KMS-11 (cell line): ENCODE data around the gene EPS15.

Source experiments
- H2AFZ ChIP-seq: fragments of 200-600 bp; sonication (generic); 2 replicates; pipeline ENCODE4 v1.6.1; 2016; ENCODE audit warnings: antibody characterized with exemption, mixed run types, low read depth
- H3K27ac ChIP-seq: fragments of 200-600 bp; sonication (generic); 2 replicates; pipeline ENCODE4 v1.6.1; 2016; ENCODE audit warnings: mild to moderate bottlenecking, mixed run types
- H3K27me3 ChIP-seq: fragments of 200-600 bp; sonication (generic); 2 replicates; pipeline ENCODE4 v1.6.1; 2017; ENCODE audit warnings: mild to moderate bottlenecking, low read depth, mixed run types, moderate library complexity; ENCODE audit not compliant: insufficient read depth
- H3K36me3 ChIP-seq: fragments of 200-600 bp; sonication (generic); 2 replicates; pipeline ENCODE4 v1.6.1; 2017; ENCODE audit warnings: mild to moderate bottlenecking, mixed run types; ENCODE audit not compliant: insufficient read depth
- H3K4me1 ChIP-seq: fragments of 200-600 bp; sonication (generic); 2 replicates; pipeline ENCODE4 v1.6.1; 2016; ENCODE audit warnings: mild to moderate bottlenecking, low read depth, mixed run types; ENCODE audit not compliant: poor library complexity, severe bottlenecking
- H3K4me2 ChIP-seq: fragments of 200-600 bp; sonication (generic); 2 replicates; pipeline ENCODE4 v1.7.0; 2016; ENCODE audit warnings: mild to moderate bottlenecking, mixed run types
- H3K4me3 ChIP-seq: fragments of 200-600 bp; sonication (generic); IDR thresholded peaks from 2 replicates; pipeline ENCODE4 v1.6.1; 2017; ENCODE audit warnings: low read depth, low read length, mixed read lengths; ENCODE audit not compliant: insufficient read depth
- H3K79me2 ChIP-seq: fragments of 200-600 bp; sonication (generic); 2 replicates; pipeline ENCODE4 v1.6.1; 2016; ENCODE audit warnings: low read depth, mixed run types; ENCODE audit not compliant: insufficient read depth
- H3K9ac ChIP-seq: fragments of 200-600 bp; sonication (generic); 2 replicates; pipeline ENCODE4 v1.6.1; 2016; ENCODE audit warnings: mild to moderate bottlenecking, mixed run types
- H4K20me1 ChIP-seq: fragments of 200-600 bp; sonication (generic); 2 replicates; pipeline ENCODE4 v1.6.1; 2016; ENCODE audit warnings: mild to moderate bottlenecking, mixed run types; ENCODE audit not compliant: insufficient read depth
- TF ChIP-seq, protein P1 (sequence below): fragments of 200-600 bp; sonication (generic); conservative IDR thresholded peaks from 2 replicates; pipeline ENCODE4 v1.6.1; 2017; ENCODE audit warnings: low read depth, mild to moderate bottlenecking, antibody characterized with exemption, low read length, moderate library complexity, mixed read lengths

EPS15 gene

DNA sequence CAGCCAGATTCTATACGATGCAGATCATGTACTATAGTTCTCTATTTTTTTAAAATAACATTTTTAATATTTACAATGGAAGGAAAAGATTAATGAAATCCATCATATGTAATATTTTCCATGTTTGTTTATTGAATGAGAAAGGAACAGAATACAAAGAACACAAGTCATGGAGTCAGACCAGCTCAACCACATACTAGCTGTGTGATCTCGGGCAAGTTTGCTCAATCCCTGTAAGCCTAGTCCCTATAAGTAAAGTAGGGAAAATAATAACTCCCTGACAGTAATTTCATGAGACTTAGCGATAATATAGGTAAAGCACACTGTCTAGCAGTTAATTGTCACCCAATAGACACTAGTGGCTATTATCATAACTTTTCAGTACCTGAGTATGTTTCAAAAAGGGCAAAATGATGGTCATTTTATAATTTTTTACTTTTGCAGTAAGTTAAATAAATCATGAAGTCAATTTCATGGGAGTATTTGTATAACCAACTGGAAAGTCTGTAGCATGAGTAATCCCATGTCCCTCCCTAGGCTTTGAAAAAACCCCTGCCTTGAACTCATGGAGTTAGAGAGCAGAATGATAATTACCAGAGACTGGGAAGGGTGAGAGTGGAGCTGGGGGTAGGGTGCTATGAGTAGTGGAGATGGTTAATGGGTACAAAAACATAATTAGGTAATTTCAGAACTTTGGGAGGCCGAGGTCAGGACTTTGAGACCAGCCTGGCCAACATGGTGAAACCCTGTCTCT lies 37.0 kb upstream of the EPS15 start:
- TF ChIP-seq, protein P1, sequence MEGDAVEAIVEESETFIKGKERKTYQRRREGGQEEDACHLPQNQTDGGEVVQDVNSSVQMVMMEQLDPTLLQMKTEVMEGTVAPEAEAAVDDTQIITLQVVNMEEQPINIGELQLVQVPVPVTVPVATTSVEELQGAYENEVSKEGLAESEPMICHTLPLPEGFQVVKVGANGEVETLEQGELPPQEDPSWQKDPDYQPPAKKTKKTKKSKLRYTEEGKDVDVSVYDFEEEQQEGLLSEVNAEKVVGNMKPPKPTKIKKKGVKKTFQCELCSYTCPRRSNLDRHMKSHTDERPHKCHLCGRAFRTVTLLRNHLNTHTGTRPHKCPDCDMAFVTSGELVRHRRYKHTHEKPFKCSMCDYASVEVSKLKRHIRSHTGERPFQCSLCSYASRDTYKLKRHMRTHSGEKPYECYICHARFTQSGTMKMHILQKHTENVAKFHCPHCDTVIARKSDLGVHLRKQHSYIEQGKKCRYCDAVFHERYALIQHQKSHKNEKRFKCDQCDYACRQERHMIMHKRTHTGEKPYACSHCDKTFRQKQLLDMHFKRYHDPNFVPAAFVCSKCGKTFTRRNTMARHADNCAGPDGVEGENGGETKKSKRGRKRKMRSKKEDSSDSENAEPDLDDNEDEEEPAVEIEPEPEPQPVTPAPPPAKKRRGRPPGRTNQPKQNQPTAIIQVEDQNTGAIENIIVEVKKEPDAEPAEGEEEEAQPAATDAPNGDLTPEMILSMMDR, result no peak
- H3K27me3 ChIP-seq, result no peaks in the 10 kb centered on the region
- no peak overlapping the region for H3K9ac ChIP-seq
- H3K4me1 ChIP-seq, result no peaks in the 10 kb centered on the region
- H3K27ac ChIP-seq, result no peak overlapping the region
- no peaks in the 10 kb centered on the region for H4K20me1 ChIP-seq
- H3K36me3 ChIP-seq, result no peaks in the 10 kb centered on the region
- H3K79me2 ChIP-seq, result no peaks in the 10 kb centered on the region
- H3K4me3 ChIP-seq, result no peak overlapping the region
- H3K4me2 ChIP-seq, result no peak overlapping the region
- H2AFZ ChIP-seq, result no peak overlapping the region

DNA sequence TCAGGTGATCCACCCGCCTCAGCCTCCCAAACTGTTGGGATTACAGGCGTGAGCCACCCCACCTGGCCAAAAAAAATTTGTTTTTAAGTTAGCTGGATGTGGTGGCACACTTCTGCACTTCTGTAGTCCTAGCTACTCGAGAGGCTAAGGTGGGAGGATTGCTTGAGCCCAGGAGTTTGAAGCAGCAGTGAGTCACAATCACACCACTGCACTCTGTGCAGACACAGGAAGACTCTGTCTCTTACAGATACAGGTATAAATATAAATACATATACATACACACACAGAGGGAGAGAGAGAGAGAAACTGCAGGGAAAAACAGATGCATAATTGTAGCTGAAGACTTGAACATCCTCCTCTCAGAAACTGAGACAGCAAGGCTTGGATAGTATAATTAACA lies 34.8 kb upstream of the EPS15 start:
- H3K4me1 ChIP-seq, result no peaks in the 10 kb centered on the region
- H3K36me3 ChIP-seq, result no peaks in the 10 kb centered on the region
- no peaks in the 10 kb centered on the region for H3K79me2 ChIP-seq
- H2AFZ ChIP-seq, result no peak overlapping the region
- TF ChIP-seq, protein P1, result no peak
- H3K4me2 ChIP-seq, result no peak overlapping the region
- no peak overlapping the region for H3K9ac ChIP-seq
- no peaks in the 10 kb centered on the region for H3K27me3 ChIP-seq
- no peak overlapping the region for H3K4me3 ChIP-seq
- H3K27ac ChIP-seq, result no peak overlapping the region
- no peaks in the 10 kb centered on the region for H4K20me1 ChIP-seq

DNA sequence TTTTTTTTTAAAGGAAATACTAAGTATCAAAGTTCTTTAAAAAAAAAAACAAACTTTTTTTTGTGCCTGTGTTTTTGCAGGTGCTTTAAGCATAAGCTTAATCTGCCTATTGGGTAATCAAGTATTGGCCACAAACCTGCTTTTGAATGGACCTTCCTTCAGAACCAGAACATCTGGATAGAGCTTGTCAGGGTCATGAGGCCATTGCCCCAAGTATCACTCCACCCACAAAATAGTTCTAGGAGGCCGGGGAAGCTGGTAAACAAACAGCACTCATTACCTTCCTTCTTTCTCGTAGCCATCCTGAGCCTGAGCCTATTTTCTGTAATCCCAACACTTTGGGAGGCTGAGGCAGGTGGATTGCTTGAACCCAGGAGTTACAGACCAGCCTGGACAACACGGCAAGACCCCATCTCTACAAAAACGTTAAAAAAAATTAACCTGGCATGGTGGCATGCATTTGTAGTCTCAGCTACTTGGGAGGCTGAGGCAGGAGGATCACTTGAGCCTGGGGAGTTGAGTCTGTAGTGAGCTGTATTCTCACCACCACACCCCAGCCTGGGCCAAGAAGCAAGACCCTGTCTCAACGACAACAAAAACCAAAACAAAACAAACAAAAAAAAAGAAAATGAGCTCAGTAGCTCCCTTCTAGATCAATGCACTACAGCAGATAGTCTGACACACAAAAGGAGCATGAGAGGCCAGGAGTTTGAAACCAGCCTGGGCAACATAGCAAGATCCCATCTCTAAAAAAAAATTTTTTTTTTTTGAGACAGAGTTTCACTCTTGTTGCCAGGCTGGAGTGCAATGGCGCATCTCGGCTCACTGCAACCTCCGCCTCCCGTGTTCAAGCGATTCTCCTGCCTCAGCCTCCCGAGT lies 34.1 kb upstream of the EPS15 start:
- no peaks in the 10 kb centered on the region for H3K36me3 ChIP-seq
- TF ChIP-seq, protein P1, result no peak
- no peaks in the 10 kb centered on the region for H3K4me1 ChIP-seq
- H3K79me2 ChIP-seq, result no peaks in the 10 kb centered on the region
- H2AFZ ChIP-seq, result no peak overlapping the region
- no peak overlapping the region for H3K4me2 ChIP-seq
- H3K4me3 ChIP-seq, result no peak overlapping the region
- H4K20me1 ChIP-seq, result no peaks in the 10 kb centered on the region
- H3K27ac ChIP-seq, result no peak overlapping the region
- H3K9ac ChIP-seq, result no peak overlapping the region
- H3K27me3 ChIP-seq, result no peaks in the 10 kb centered on the region

DNA sequence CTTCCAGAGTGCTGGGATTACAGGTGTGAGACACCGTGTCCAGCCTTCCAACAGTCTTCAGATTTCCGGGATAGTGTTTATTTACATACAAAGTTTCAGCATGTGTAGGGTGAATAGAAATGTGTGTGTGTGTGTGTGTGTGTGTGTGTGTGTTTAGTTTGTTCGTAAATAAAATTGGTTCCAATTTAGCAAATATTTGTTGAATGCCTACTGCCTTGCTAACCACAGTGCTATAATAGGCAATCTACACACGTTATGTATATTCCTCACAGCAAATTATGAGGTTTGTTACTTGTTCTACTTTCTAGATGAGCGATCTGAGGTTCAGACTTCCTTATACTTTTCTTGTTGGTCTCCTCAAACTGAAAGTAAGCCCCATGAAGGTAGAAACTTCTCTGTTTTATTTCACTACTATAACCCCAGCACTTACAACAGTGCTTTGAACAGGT lies 32.8 kb upstream of the EPS15 start:
- no peak overlapping the region for H3K27ac ChIP-seq
- no peak overlapping the region for H2AFZ ChIP-seq
- H3K79me2 ChIP-seq, result no peaks in the 10 kb centered on the region
- no peak overlapping the region for H3K4me2 ChIP-seq
- H4K20me1 ChIP-seq, result no peaks in the 10 kb centered on the region
- TF ChIP-seq, protein P1, result no peak
- no peaks in the 10 kb centered on the region for H3K36me3 ChIP-seq
- no peaks in the 10 kb centered on the region for H3K4me1 ChIP-seq
- H3K4me3 ChIP-seq, result no peak overlapping the region
- H3K9ac ChIP-seq, result no peak overlapping the region
- no peaks in the 10 kb centered on the region for H3K27me3 ChIP-seq
